Activated CD8-positive, alpha-beta memory T cell treated with anti-CD3 and anti-CD28 coated beads, Interleukin-2, amount 50 U/mL, for 24 hours (primary cell): Measurements from ENCODE around the gene UHMK1.
"Not testable (repeated sequence)": the region's sequence is repeated elsewhere in the genome, so short reads cannot be mapped to it uniquely, and the experiment has no call there.

Experiments
- DNase-seq: peaks from one replicate; pipeline ENCODE4 v3.0.0-alpha.2; 2020; ENCODE audit errors: extremely low read depth

UHMK1 gene

DNA sequence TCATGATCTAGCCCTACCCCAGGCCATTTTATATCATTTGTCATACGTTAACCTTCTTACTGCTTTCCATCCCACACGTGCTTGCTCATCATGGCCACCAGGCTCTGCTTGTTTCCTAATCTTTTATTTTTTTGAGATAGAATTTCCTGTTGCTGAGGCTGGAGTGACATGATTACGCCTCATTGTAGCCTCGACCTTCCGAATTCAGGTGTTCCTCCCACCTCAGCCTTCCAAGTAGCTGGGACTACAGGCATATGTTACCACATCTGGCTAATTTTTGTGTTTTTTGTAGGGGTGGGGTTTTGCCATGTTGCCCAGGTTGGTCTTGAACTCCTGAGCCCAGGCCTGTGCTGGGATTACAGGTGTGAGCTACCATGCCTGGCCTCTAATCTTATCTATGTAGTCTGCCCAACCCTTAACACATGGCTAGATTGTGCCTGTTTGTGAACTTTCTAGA lies 67.2 kb downstream of the UHMK1 start:
- no peak for DNase-seq

DNA sequence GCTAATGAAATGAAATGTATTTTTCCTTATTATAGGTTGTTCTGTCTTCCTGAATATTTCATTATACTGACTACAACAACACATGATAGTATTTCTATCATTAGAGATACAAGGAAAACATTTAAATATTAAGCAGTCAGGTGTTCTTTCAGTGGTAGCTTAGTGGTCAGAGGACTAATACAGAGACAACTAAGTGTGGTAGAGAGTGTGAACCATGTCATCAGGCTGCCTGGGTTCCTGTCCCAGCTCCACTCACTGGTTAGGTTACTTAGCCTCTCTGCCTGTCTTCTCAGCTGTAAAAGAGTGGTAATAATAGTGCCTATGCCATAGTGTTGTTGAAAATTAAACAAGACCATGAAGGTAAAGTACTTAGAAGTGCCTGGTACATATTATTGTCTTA lies 67.8 kb downstream of the UHMK1 start:
- no peak for DNase-seq

DNA sequence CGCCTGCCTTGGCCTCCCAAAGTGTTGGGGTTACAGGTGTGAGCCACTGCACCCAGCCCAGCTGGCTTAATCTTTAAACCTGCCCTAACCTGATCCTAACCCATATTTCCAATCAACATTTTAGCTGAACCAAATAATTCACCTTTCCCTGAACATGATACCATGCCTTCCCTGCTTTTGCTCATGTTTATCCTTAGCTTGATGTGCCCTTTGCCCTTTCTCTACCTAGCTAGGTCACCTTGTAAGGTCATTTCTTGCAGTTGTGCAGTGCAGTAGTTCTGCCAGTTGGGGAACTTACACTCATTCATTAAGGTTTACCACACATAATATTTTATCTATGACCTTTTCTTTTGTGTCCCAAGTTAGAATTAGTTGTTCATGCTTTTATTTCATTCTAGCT lies 69.3 kb downstream of the UHMK1 start:
- no peak for DNase-seq

DNA sequence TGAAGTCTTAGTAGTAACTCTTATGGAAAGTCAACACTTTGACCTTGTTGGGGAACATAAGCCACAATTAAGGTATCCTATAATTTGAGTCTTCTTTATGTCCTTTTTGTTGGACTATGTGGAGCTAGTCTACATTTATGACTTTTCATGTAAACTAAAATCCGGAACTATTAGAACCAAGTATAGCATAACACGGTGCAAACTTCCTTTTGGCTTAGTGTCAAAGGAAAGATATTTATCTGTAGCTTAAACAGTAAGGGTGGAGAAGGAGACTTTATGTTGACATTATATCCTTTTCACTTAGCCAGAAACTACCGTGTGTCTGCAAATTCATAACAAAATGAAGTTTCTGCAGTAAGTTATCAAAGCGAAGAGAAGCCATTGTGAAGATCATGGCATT lies 71.2 kb downstream of the UHMK1 start:
- DNase-seq: no peak

DNA sequence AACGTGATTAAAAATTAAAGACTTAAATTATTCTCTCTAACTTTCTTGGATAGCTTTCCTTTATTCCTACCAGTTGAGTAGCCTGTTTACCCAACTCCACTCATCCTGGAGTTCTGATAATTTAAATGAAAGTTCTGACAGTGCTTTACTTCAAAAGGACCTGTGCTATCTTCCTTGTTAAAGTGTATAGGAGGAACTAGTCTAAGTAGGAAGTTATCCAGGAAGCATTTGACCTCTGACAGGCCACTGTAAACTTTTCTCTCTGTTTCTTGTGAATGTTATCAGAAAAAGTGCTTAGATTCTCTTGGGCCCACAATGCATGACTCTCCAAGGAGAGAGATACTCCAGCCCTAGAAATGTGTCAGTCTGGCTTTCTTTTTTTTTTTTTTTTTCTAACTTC lies 73.1 kb downstream of the UHMK1 start:
- no peak for DNase-seq

DNA sequence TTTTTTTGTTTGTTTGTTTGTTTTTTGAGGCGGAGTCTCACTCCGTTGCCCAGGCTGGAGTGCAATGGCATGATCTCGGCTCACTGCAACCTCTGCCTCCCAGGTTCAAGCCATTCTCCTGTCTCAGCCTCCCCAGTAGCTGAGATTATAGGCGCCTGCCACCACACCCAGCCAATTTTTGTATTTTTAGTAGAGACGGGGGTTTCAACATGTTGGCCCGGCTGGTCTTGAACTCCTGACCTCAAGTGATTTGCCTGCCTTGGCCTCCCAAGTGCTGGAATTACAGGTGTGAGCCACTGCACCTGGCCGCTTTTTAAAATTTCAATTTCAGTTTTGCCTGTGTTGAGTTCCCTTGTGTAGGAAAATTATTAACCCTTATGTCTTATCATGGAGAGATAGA lies 73.5 kb downstream of the UHMK1 start:
- DNase-seq: not testable (repeated sequence)

DNA sequence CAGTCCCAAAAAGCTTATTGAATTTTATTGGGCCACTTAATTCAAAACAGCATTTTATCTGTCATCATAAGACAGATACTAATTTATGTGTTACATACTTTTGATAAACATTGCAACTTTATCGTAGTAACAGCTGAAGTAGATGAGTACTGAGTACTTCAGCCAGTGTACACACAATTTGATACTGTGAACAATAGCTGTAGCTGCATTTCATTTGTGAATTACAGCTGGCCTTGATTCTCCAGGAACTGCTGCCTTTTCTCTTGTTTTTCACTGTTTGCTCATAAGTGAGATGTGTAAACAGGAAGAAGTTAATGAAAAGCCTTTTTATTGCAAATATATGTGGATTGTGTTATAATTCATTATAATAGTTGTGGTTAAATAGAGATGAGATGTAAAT lies 74.1 kb downstream of the UHMK1 start:
- no peak for DNase-seq

DNA sequence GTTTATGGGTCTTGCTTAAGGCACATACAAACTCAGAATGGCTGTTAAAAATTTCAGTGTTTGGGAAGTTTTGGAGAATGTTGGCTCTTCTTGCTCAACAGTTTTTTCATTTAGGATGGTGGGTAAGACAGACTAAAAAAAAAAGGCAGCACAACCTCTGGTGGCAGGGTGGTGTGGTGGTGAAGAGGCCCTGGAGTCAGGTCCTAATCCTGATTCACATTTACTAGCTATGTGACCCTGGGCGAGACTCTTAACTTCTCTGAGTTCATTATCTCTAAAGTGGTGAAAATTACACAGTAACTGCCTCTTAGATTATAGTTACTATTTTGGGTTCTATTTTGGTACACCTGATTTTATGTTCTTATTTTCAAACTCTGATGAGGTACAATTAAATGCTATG lies 75.5 kb downstream of the UHMK1 start:
- DNase-seq: no peak

DNA sequence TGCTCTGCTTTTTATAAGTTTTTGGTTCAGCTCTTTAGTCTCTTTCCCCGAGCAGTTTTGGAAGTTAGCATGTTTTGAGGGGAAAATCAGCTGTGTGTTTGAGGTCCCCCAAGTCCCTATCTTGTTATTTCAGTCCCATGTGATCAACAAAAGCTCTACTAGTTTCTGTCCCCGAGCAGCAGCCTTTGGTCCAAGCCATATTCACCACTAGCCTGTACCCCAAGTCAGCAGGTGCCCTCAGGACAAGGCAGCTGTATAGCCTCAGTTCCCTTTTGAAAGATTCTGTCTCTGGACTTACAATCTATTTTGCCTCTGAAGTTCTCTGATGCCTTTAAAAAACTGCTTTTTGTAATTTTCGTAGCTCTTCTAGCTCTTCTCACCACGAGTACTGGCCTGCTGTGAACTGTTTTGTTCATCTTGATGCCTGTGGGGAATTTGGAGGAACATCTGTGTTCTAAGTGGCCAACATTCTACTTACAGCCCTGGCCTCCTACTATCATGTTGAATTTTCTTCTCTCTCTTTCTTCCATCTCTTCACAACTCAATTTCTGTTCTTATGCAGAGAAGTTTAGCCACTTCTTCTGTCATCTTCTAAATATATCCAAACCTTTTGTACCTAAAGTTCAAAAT lies 80.6 kb downstream of the UHMK1 start:
- no peak for DNase-seq

DNA sequence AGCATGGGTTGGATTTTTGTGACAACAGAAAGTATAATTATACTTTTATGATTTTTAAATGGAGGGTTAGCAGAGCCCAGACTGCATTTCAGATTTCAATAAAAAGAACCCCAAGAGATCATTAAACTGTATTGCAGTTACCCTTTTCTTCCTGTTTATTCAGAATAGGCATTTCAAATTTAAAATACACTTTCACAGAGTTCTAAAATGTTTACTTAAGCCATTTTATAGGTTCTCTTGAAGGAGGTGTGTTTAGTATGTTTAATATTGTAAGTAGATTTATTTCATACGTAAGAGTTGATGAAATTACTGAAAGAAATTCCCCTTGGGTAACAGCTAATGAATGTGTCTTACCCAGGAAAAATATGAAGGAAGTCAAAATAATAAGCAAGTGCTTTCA lies 81.3 kb downstream of the UHMK1 start:
- no peak for DNase-seq
